Esophagus muscularis mucosa (tissue), 3 donors: ENCODE measurements around the gene PPFIA4.

Experiments used
- POLR2A ChIP-seq: fragments of 450-650 bp; IDR thresholded peaks from one replicate; pipeline ENCODE4 v1.6.1; 2017; ENCODE audit warnings: antibody characterized with exemption, moderate library complexity, mild to moderate bottlenecking, low read depth
- TF ChIP-seq, protein P1 (sequence below), 3 experiments: fragments of 200-600 bp in 2 of 3; fragments of 450-650 bp in 1 of 3; sonication (generic) in 2 of 3; IDR thresholded peaks; one replicate each; pipeline ENCODE4 v1.5.1; 2017 to 2019; ENCODE audit warnings: antibody characterized with exemption in 3 of 3, mild to moderate bottlenecking in 2 of 3, moderate library complexity in 1 of 3

GRCh38 chr1:203048555-203049051 lies 22.3 kb downstream of the PPFIA4 start:
- TF ChIP-seq, protein P1, sequence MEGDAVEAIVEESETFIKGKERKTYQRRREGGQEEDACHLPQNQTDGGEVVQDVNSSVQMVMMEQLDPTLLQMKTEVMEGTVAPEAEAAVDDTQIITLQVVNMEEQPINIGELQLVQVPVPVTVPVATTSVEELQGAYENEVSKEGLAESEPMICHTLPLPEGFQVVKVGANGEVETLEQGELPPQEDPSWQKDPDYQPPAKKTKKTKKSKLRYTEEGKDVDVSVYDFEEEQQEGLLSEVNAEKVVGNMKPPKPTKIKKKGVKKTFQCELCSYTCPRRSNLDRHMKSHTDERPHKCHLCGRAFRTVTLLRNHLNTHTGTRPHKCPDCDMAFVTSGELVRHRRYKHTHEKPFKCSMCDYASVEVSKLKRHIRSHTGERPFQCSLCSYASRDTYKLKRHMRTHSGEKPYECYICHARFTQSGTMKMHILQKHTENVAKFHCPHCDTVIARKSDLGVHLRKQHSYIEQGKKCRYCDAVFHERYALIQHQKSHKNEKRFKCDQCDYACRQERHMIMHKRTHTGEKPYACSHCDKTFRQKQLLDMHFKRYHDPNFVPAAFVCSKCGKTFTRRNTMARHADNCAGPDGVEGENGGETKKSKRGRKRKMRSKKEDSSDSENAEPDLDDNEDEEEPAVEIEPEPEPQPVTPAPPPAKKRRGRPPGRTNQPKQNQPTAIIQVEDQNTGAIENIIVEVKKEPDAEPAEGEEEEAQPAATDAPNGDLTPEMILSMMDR (IDR thresholded peaks at IDR 0.05) = no peak
- TF ChIP-seq POLR2A = no peak
